ENCODE results near the gene FUCA1. TPM values are rescaled to one million over a fixed set of nuclear protein-coding genes. Genes with fewer than 3 reads are reported as not detected.

The FUCA1 gene
- total and polyA plus RNA-seq, 10 of the 15 experiments (the other 5 are each of a cell fraction or from before 2014, with no cell fraction given), result 33.3 to 117 (median 52.6) TPM

- H3K27ac ChIP-seq (ENCODE audit: control insufficient read depth, insufficient read depth), result no peak overlapping the region
- peaks cover 10% of the 10 kb centered on the region for H3K79me2 ChIP-seq (ENCODE audit: control insufficient read depth, insufficient read depth, low read length)
- DNase-seq (ENCODE audit: low read depth, low spot score) (no peak), ATAC-seq (no peak), FAIRE-seq (no peak)
- H4K20me1 ChIP-seq (ENCODE audit: control insufficient read depth, insufficient read depth), result no peaks in the 10 kb centered on the region
- no peaks in the 10 kb centered on the region for H3K27me3 ChIP-seq (replicated peaks in 1 of 2; ENCODE audit: control insufficient read depth in 2 of 2, insufficient read depth in 2 of 2, low read length in 1 of 2)
- intact Hi-C loops (cut with micrococcal nuclease; ENCODE audit: unreplicated experiment) (no loop called here), in situ Hi-C loops (cut with MboI) (no loop called here)
- ChIA-PET SMC1A (ENCODE audit: uncharacterized antibody, unreplicated experiment) (interaction anchor here (0.5 to 2.0 kb wide), 11 partner anchors 8 to 326 kb away, joined by 3 to 9 read pairs (median 4); no protein-coding TSS in a partner anchor), RAD21 (ENCODE audit: unreplicated experiment) (interaction anchor here (1.0 to 2.4 kb wide), 4 partner anchors 13 to 186 kb away, joined by 3 to 16 read pairs (median 4); partner anchors contain the start of gene CNR2), POLR2A (interaction anchor here (0.6 to 3.5 kb wide), 6 partner anchors 14 to 87 kb away, joined by 3 to 22 read pairs (median 4); partner anchors contain the start of gene PITHD1), CTCF (interaction anchor here (1.0 to 8.3 kb wide), 3 partner anchors 7 to 32 kb away, joined by 3 to 74 read pairs (median 8); no protein-coding TSS in a partner anchor)
- H3K9me3 ChIP-seq (replicated peaks; ENCODE audit: control insufficient read depth, insufficient read depth, low read length), result no peaks in the 10 kb centered on the region
- WGBS (ENCODE audit: insufficient coverage, insufficient replicate concordance, low lambda C conversion rate, missing lambda C conversion rate), result 98% methylated on average over 6 of the region's 7 CpGs
- no peaks in the 10 kb centered on the region for H3K36me3 ChIP-seq (ENCODE audit: control insufficient read depth in 2 of 2, insufficient read depth in 2 of 2, low read length in 1 of 2)
- no peak for TF ChIP-seq TCF12 (IDR thresholded peaks at IDR 0.05; ENCODE audit: low read depth, low read length)
- TF ChIP-seq JUNB (IDR thresholded peaks at IDR 0.05), result no peak
- no peak for TF ChIP-seq DPF2 (IDR thresholded peaks at IDR 0.05)
- no peak for TF ChIP-seq SMAD5 (IDR thresholded peaks at IDR 0.05; ENCODE audit: low read depth)
- no peak for TF ChIP-seq NFXL1 (IDR thresholded peaks at IDR 0.05; ENCODE audit: borderline replicate concordance)
- no peak for TF ChIP-seq FOXK2 (IDR thresholded peaks at IDR 0.05)
- TF ChIP-seq SREBF1 (IDR thresholded peaks at IDR 0.05; ENCODE audit: low read length), result no peak
- no peak for TF ChIP-seq MTA3 (IDR thresholded peaks at IDR 0.05; ENCODE audit: borderline replicate concordance, low read length)
- no peak for TF ChIP-seq MAX (IDR thresholded peaks at IDR 0.05; ENCODE audit: low read depth, low read length)
- no peak for TF ChIP-seq RELB (IDR thresholded peaks at IDR 0.05; ENCODE audit: low read depth)
- TF ChIP-seq HDAC2 (IDR thresholded peaks at IDR 0.05), result no peak
- TF ChIP-seq ZNF207 (IDR thresholded peaks at IDR 0.05; ENCODE audit: borderline replicate concordance), result no peak
- TF ChIP-seq MYC (IDR thresholded peaks at IDR 0.05; ENCODE audit: insufficient read depth, insufficient read length, insufficient replicate concordance, low read length, severe bottlenecking), result no peak
- no peak for TF ChIP-seq CUX1 (IDR thresholded peaks at IDR 0.05; ENCODE audit: insufficient replicate concordance, low read depth, low read length)
- peak overlapping the region; percentile 84 for H3K4me2 ChIP-seq (ENCODE audit: control insufficient read depth, insufficient read depth)
- peak overlapping the region; percentile 83; the same call in 1 of the 2 replicates for H3K4me3 ChIP-seq
- H3K9ac ChIP-seq (ENCODE audit: control insufficient read depth, insufficient read depth, low read length), result no peak overlapping the region
- H3K4me1 ChIP-seq (ENCODE audit: control insufficient read depth, insufficient read depth, low read length), result no peaks in the 10 kb centered on the region
- no peak overlapping the region for H2AFZ ChIP-seq (ENCODE audit: control insufficient read depth, low read depth, low read length)
- BruUV-seq (replicated peaks), result no TSS peak
Measured at GRCh38 chr1:23823767-23824166, 44.3 kb downstream of the FUCA1 start.
